ENCODE data around the gene RNF224.

RNF224 gene

DNA sequence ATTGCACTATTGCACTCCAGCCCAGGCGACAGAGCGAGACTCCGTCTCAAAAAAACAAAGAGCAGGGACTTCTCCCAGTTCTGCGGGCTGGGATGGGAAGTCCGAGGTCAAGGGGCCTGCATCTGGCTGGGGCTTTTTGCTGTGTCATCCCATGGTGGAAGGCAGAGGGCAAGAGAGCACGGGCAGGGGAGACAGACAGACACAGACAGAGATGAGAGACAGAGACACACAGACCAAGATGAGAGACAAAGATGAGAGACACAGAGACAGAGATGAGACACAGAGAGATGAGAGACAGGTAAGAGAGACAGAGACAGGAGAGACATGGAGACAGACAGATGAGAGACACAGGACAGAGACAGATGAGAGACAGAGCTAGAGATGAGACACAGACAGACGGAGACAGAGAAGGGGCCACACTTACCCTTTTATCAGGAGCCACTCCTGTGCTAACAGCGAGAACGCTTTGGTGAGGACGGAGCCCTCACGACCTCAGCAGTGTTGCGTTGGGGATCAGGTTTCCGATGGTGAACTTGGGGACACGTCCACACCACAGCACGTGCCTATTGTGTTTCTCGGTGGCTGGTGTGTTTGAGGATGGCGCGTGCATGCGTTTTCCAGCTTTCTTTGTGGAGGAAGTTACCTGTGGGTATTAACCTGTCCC, 41.4 kb downstream of the RNF224 start:
- TF ChIP-seq, protein P1, sequence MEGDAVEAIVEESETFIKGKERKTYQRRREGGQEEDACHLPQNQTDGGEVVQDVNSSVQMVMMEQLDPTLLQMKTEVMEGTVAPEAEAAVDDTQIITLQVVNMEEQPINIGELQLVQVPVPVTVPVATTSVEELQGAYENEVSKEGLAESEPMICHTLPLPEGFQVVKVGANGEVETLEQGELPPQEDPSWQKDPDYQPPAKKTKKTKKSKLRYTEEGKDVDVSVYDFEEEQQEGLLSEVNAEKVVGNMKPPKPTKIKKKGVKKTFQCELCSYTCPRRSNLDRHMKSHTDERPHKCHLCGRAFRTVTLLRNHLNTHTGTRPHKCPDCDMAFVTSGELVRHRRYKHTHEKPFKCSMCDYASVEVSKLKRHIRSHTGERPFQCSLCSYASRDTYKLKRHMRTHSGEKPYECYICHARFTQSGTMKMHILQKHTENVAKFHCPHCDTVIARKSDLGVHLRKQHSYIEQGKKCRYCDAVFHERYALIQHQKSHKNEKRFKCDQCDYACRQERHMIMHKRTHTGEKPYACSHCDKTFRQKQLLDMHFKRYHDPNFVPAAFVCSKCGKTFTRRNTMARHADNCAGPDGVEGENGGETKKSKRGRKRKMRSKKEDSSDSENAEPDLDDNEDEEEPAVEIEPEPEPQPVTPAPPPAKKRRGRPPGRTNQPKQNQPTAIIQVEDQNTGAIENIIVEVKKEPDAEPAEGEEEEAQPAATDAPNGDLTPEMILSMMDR (IDR thresholded peaks at IDR 0.05; ENCODE audit: insufficient read depth, missing control alignments) = no peak
- DNase-seq (ENCODE audit: insufficient read length, low spot score) (no peak), FAIRE-seq (no peak)

GRCh38 chr9:137269231-137269772, 42.0 kb downstream of the RNF224 start:
- FAIRE-seq = no peak
- DNase-seq (ENCODE audit: insufficient read length, low spot score) = no peak
- TF ChIP-seq, protein P1 (IDR thresholded peaks at IDR 0.05; ENCODE audit: insufficient read depth, missing control alignments) = no peak

- TF ChIP-seq, protein P1 (IDR thresholded peaks at IDR 0.05; ENCODE audit: insufficient read depth, missing control alignments) = no peak
- no peak for DNase-seq (ENCODE audit: insufficient read length, low spot score)
- FAIRE-seq = no peak
Measured at GRCh38 chr9:137270929-137271695, 43.8 kb downstream of the RNF224 start.

DNA sequence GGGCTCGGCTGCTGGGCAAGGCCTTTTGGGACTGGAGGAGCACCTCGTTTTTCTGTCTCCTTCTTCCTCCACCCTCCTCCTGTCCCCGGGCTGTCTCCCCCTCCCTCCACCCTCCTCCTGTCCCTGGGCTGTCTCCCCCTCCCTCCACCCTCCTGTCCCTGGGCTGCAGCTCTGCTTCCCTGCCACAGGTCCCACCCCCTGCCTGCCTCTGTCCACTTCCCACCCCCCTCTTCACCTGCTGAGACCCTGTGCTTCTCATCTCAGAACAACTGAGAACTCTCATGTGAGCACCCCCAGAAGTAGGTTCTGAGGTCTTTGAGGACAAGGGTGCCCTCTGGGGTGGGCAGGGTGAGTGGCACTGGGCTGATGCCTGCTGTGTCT, 44.4 kb downstream of the RNF224 start:
- DNase-seq (ENCODE audit: insufficient read length, low spot score) (no peak), FAIRE-seq (no peak)
- TF ChIP-seq, protein P1 (IDR thresholded peaks at IDR 0.05; ENCODE audit: insufficient read depth, missing control alignments) = no peak

DNA sequence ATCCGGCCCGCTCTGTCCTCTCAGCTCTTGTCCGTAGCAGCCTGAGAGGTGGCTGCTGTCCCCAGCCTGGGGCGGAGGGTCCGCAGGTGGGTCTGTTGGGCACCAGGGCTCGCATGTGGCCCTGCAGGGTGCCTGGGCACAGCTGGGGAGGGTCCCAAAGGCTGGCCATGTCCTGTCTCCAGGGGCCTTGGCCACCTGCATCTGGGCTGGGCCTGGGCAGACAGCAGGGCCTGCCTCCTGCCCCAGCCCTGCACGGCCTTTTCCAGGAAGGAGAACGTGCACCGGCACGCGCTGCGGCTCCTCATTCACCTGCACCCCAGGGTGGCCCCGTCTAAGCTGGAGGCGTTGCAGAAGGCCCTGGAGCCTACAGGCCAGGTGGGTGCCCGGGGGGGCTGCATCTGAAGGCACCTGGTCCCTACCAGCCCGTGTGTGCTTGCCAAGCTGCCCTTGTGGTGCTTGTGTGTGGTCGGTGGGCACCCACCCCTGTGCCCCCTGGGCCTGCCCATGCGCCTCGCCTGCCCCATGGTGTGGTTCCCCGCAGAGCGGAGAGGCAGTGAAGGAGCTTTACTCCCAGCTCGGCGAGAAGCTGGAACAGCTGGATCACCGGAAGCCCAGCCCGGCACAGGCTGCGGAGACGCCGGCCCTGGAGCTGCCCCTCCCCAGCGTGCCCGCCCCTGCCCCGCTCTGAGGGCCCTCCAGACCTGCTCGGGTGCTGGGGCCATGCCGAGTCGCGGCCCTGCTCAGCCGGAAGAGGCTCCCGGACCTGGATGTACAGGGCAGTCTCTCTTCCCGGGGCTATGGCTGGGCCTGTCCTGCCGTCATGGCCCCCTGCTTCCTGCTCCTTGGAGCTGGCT, 45.2 kb downstream of the RNF224 start:
- no peak for FAIRE-seq

DNA sequence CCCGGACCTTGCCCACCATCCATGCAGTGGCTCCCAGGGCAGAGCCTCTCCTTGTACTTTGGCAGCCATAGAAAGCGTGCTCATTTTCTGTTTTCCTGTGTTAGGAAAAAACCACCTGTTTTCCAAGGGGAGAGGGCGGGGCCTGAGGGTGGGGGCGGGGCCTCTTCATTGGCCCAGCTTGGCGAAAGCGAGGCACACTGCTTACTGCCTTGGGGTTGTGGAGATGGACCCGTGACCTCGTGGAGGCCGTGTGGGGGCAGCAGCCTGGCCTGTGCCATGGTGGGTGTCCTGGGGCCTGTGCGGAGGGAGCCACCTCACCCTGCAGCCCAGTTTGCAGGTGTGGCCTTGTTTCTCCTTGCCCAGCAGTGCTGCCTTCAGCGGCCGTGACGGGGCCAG, 45.8 kb downstream of the RNF224 start:
- TF ChIP-seq, protein P1 (IDR thresholded peaks at IDR 0.05; ENCODE audit: insufficient read depth, missing control alignments) = no peak
- no peak for FAIRE-seq
- DNase-seq (ENCODE audit: insufficient read length, low spot score) = no peak

More for the DNA sequence above, 45.2 kb downstream of the RNF224 start:
- TF ChIP-seq, protein P1 (IDR thresholded peaks at IDR 0.05; ENCODE audit: insufficient read depth, missing control alignments) = no peak
- DNase-seq (ENCODE audit: insufficient read length, low spot score) = no peak
